Thyroid gland (tissue), 4 donors: Measurements from ENCODE around the gene MYO18A.

ENCODE experiments used
- CTCF ChIP-seq, 6 experiments: fragments of 200-600 bp in 3 of 6; fragments of 450-650 bp in 3 of 6; sonication (generic) in 3 of 6; IDR thresholded peaks; one replicate each; pipeline ENCODE4 v1.5.1; 2016 to 2019; ENCODE audit warnings: antibody characterized with exemption in 6 of 6, mild to moderate bottlenecking in 2 of 6, inconsistent platforms in 1 of 6, moderate library complexity in 1 of 6
- POLR2A ChIP-seq, 2 donors: fragments of 450-650 bp; IDR thresholded peaks; one replicate each; pipeline ENCODE4 v1.6.1; 2017; ENCODE audit warnings: antibody characterized with exemption in 2 of 2, mild to moderate bottlenecking in 2 of 2, moderate library complexity in 1 of 2

- no peak for TF ChIP-seq CTCF (IDR thresholded peaks at IDR 0.05)
- TF ChIP-seq POLR2A (IDR thresholded peaks at IDR 0.05), result no peak
Observed at GRCh38 chr17:29063992-29064391, 116.2 kb downstream of the MYO18A start.
